Transverse colon (tissue), 4 donors: ENCODE data around the gene RANBP3L. TPM values are rescaled to one million over a fixed set of nuclear protein-coding genes. Genes with fewer than 3 reads are reported as not detected.

Experiments used
- DNase-seq: peaks from one replicate; pipeline ENCODE4 v3.0.0-alpha.2; 2019
- H3K27ac ChIP-seq, 4 donors: fragments of 200-600 bp; sonication (generic); 2 replicates each; pipeline ENCODE4 v1.5.1; 2016 to 2018; ENCODE audit warnings: inconsistent platforms in 4 of 4
- H3K27me3 ChIP-seq: fragments of 200-600 bp; sonication (generic); 2 replicates; pipeline ENCODE4 v1.5.1; 2017; ENCODE audit warnings: inconsistent platforms
- H3K36me3 ChIP-seq, 4 donors: fragments of 200-600 bp; sonication (generic); 2 replicates each; pipeline ENCODE4 v1.5.1; 2017 to 2019; ENCODE audit warnings: inconsistent platforms in 4 of 4
- H3K4me1 ChIP-seq, 4 donors: fragments of 200-600 bp; sonication (generic); 2 replicates each; pipeline ENCODE4 v1.5.1; 2017 to 2020; ENCODE audit warnings: inconsistent platforms in 4 of 4
- H3K4me3 ChIP-seq, 4 donors: fragments of 200-600 bp; sonication (generic); 1 replicate in 1 of 4; 2 replicates in 3 of 4; pipeline versions ENCODE4 v1.5.1 to v1.6.1; 2017 to 2019; ENCODE audit warnings: inconsistent platforms in 4 of 4
- H3K9me3 ChIP-seq, 2 donors: fragments of 200-600 bp; sonication (generic); 2 replicates each; pipeline ENCODE4 v1.5.1; 2017 to 2019; ENCODE audit warnings: inconsistent platforms in 2 of 2
- CTCF ChIP-seq, 5 experiments: fragments of 200-600 bp in 3 of 5; fragments of 450-650 bp in 2 of 5; sonication (generic) in 3 of 5; IDR thresholded peaks; 1 replicate in 2 of 5; 2 replicates in 3 of 5; pipeline ENCODE4 v1.5.1; 2016 to 2017; ENCODE audit warnings: antibody characterized with exemption in 5 of 5, inconsistent platforms in 3 of 5, mild to moderate bottlenecking in 2 of 5, moderate library complexity in 1 of 5
- EP300 ChIP-seq: sonication (generic); formaldehyde crosslinking; IDR thresholded peaks from one replicate; pipeline ENCODE4 v1.6.1; 2017; ENCODE audit warnings: antibody characterized with exemption, low read depth
- POLR2A ChIP-seq: fragments of 450-650 bp; IDR thresholded peaks from one replicate; pipeline ENCODE4 v1.6.1; 2016; ENCODE audit warnings: antibody characterized with exemption, mild to moderate bottlenecking, moderate library complexity
- POLR2AphosphoS5 ChIP-seq, 3 donors: sonication (generic); formaldehyde crosslinking; IDR thresholded peaks; one replicate each; pipeline ENCODE4 v1.6.1; 2016; ENCODE audit warnings: antibody characterized with exemption in 3 of 3
- WGBS, 2 donors: methylation state at CpG; one replicate each; pipeline ENCODE4 v1.1.5; 2018; ENCODE audit warnings: low coverage in 1 of 2; 5-methylcytosine and 5-hydroxymethylcytosine counted together
- in situ Hi-C, 4 donors: fragments of 200-750 bp; cut with MboI; loops; one replicate each; pipeline versions ENCODE4 v1.15.0 to v1.15.1; 2017; ENCODE audit warnings: low sequenced_read_pairs in 3 of 4, low pct_ligation_motif_present in 1 of 4, low pct_unique_long_range_greater_than_20kb in 1 of 4
- intact Hi-C: fragments of 100-400 bp; cut with DNase I; formaldehyde crosslinking; loops from one replicate; pipeline ENCODE4 v1.15.1; 2023; ENCODE audit warnings: low total_unique reads
- total RNA-seq, 4 donors: library from RNA; depleted of rRNA; stranded (reverse); fragments of >200 nt; gene quantifications; one replicate each; pipeline ENCODE4 v1.1.0, GENCODE V29; 2016

The RANBP3L gene
- total RNA-seq, 4 donors from 2014 or later: 0.60 to 1.2 (median 0.96) TPM

- H3K27ac ChIP-seq: no peak overlapping the region
- TF ChIP-seq POLR2A: no peak
- no peak for TF ChIP-seq CTCF (IDR thresholded peaks at IDR 0.05)
- TF ChIP-seq POLR2AphosphoS5 (IDR thresholded peaks at IDR 0.05): no peak
- TF ChIP-seq EP300: no peak
- no peak overlapping the region for H3K4me3 ChIP-seq
- H3K27me3 ChIP-seq: no peaks in the 10 kb centered on the region
- H3K9me3 ChIP-seq: no peaks in the 10 kb centered on the region
- no peaks in the 10 kb centered on the region for H3K36me3 ChIP-seq
- in situ Hi-C loops: loop anchor here in 1 of 4 donors (25.0 kb wide), 1 partner anchor 419 kb away; no protein-coding TSS in a partner anchor
- DNase-seq: no peak
- H3K4me1 ChIP-seq: no peaks in the 10 kb centered on the region
- intact Hi-C loops: loop anchor here (10.0 kb wide), 1 partner anchor 127 kb away; no protein-coding TSS in a partner anchor
- WGBS, 2 donors: 95 to 96% methylated on average over 3 of the region's 3 CpGs
These were observed 33.8 kb downstream of the RANBP3L start for GRCh38 chr5:36267905-36268304.

GRCh38 chr5:36264202-36264760, 37.4 kb downstream of the RANBP3L start:
- in situ Hi-C loops: loop anchor here in 1 of 4 donors (25.0 kb wide), 1 partner anchor 423 kb away; no protein-coding TSS in a partner anchor

GRCh38 chr5:36261186-36261585, 40.5 kb downstream of the RANBP3L start:
- in situ Hi-C loops: loop anchor here in 1 of 4 donors (25.0 kb wide), 1 partner anchor 426 kb away; no protein-coding TSS in a partner anchor
- no peak for DNase-seq
- WGBS, 2 donors: 83 to 85% methylated on average over 6 of the region's 6 CpGs
- no peak overlapping the region for H3K4me3 ChIP-seq
- H3K4me1 ChIP-seq: no peaks in the 10 kb centered on the region
- no peaks in the 10 kb centered on the region for H3K27me3 ChIP-seq
- H3K9me3 ChIP-seq: no peaks in the 10 kb centered on the region
- no peak overlapping the region for H3K27ac ChIP-seq
- no peaks in the 10 kb centered on the region for H3K36me3 ChIP-seq
- TF ChIP-seq POLR2A (no peak), EP300 (no peak), CTCF (IDR thresholded peaks at IDR 0.05) (no peak), POLR2AphosphoS5 (IDR thresholded peaks at IDR 0.05) (no peak)
- intact Hi-C loops: loop anchor here (10.0 kb wide), 1 partner anchor 134 kb away; no protein-coding TSS in a partner anchor

More at GRCh38 chr5:36264202-36264760, 37.4 kb downstream of the RANBP3L start:
- WGBS, 2 donors: 87 to 95% methylated on average over 4 of the region's 4 CpGs
- intact Hi-C loops: loop anchor here (10.0 kb wide), 1 partner anchor 131 kb away; no protein-coding TSS in a partner anchor
- no peaks in the 10 kb centered on the region for H3K36me3 ChIP-seq
- H3K4me3 ChIP-seq: no peak overlapping the region
- DNase-seq: no peak
- H3K27ac ChIP-seq: no peak overlapping the region
- no peaks in the 10 kb centered on the region for H3K27me3 ChIP-seq
- no peak for TF ChIP-seq POLR2A
- no peak for TF ChIP-seq CTCF (IDR thresholded peaks at IDR 0.05)
- TF ChIP-seq POLR2AphosphoS5 (IDR thresholded peaks at IDR 0.05): no peak
- no peak for TF ChIP-seq EP300
- no peaks in the 10 kb centered on the region for H3K4me1 ChIP-seq
- no peaks in the 10 kb centered on the region for H3K9me3 ChIP-seq

GRCh38 chr5:36253575-36253974, 48.1 kb downstream of the RANBP3L start:
- WGBS, 2 donors: 67 to 69% methylated on average over 4 of the region's 4 CpGs
- peak overlapping the region in 2 of 4 donors; percentile 32 to 40 for H3K27ac ChIP-seq
- no peaks in the 10 kb centered on the region for H3K4me1 ChIP-seq

More at GRCh38 chr5:36253575-36253974, 48.1 kb downstream of the RANBP3L start:
- intact Hi-C loops: no loop called here
- H3K9me3 ChIP-seq: no peaks in the 10 kb centered on the region
- in situ Hi-C loops: loop anchor here in 1 of 4 donors (25.0 kb wide), 1 partner anchor 434 kb away; no protein-coding TSS in a partner anchor
- DNase-seq: no peak
- no peaks in the 10 kb centered on the region for H3K27me3 ChIP-seq
- no peak overlapping the region for H3K4me3 ChIP-seq
- TF ChIP-seq CTCF (IDR thresholded peaks at IDR 0.05): no peak
- TF ChIP-seq POLR2A: no peak
- TF ChIP-seq POLR2AphosphoS5 (IDR thresholded peaks at IDR 0.05): no peak
- TF ChIP-seq EP300: no peak
- H3K36me3 ChIP-seq: no peaks in the 10 kb centered on the region
